A549 (cell line): ENCODE measurements around the gene PLEKHM2. TPM values are rescaled to one million over a fixed set of nuclear protein-coding genes. Genes with fewer than 3 reads are reported as not detected.
A peak's percentile ranks its signal among the peaks of the same experiment; 100 is the strongest.

ENCODE experiments used
- ATAC-seq, 2 experiments: fragments of 200-7000 bp in 1 of 2; fragments of >200 bp in 1 of 2; cut with Nextera tagmentation in 1 of 2; cut with Tn5 transposase in 1 of 2; 3 replicates each; pipeline versions ENCODE4 v1.8.0 to v1.9.1; 2018 to 2020; ENCODE audit warnings: mild to moderate bottlenecking in 1 of 2, moderate library complexity in 1 of 2
- CTCF ChIA-PET: fragments of 300-600 bp; sonication (Branson Sonifier 250); formaldehyde crosslinking; extraction: SDS; loops from one replicate; lab custom pipeline; 2021; ENCODE audit warnings: antibody characterized with exemption, inconsistent platforms; lab: Yijun Ruan, JAX
- POLR2A ChIA-PET: fragments of 350-600 bp; formaldehyde crosslinking; extraction: SDS; loops from one replicate; lab custom pipeline; 2021; ENCODE audit warnings: antibody characterized with exemption, inconsistent platforms; lab: Yijun Ruan, JAX
- DNase-seq, 2 experiments: peaks; one replicate each; pipeline versions ENCODE4 v3.0.0 to v3.0.0-alpha.2; 2011 to 2016; ENCODE audit warnings: low read depth in 1 of 2, low spot score in 1 of 2
- FAIRE-seq: peaks from 2 replicates; lab custom pipeline; 2011; peaks lifted over from hg19 to GRCh38; lab: Jason Lieb, UNC
- H3K27ac ChIP-seq, 2 experiments: fragments of >200 bp; sonication (Bioruptor Twin); formaldehyde crosslinking; 3 replicates each; pipeline ENCODE4 v1.5.1; 2016 to 2017
- H3K4me1 ChIP-seq: fragments of >200 bp; sonication (Bioruptor Twin); formaldehyde crosslinking; 3 replicates; pipeline ENCODE4 v1.6.1; 2016
- H3K4me2 ChIP-seq: fragments of >200 bp; sonication (Bioruptor Twin); formaldehyde crosslinking; 3 replicates; pipeline ENCODE4 v1.6.1; 2016
- H3K4me3 ChIP-seq: fragments of >200 bp; sonication (Bioruptor Twin); formaldehyde crosslinking; 3 replicates; pipeline ENCODE4 v1.5.1; 2016
- H3K9me3 ChIP-seq: fragments of >200 bp; sonication (Bioruptor Twin); formaldehyde crosslinking; 3 replicates; pipeline ENCODE4 v1.6.1; 2016
- BCL3 ChIP-seq: fragments of >200 bp; sonication (Bioruptor Twin); formaldehyde crosslinking; IDR thresholded peaks from 3 replicates; pipeline ENCODE4 v1.6.1; 2016
- BHLHE40 ChIP-seq: IDR thresholded peaks from 2 replicates; pipeline ENCODE4 v1.6.1; 2012; ENCODE audit warnings: low read depth, low read length, inconsistent platforms
- EHF ChIP-seq: fragments of 250-450 bp; sonication (Bioruptor Pico); IDR thresholded peaks from 2 replicates; pipeline ENCODE4 v1.5.0; 2020; ENCODE audit warnings: mild to moderate bottlenecking
- FOSB ChIP-seq: fragments of 250-450 bp; sonication (Bioruptor Pico); IDR thresholded peaks from 2 replicates; pipeline ENCODE4 v1.5.0; 2020; ENCODE audit warnings: mild to moderate bottlenecking, moderate library complexity
- GATA3 ChIP-seq: IDR thresholded peaks from 2 replicates; pipeline ENCODE4 v1.6.1; 2012; ENCODE audit warnings: borderline replicate concordance
- HDAC2 ChIP-seq: fragments of 200-600 bp; sonication (generic); IDR thresholded peaks from 2 replicates; pipeline ENCODE4 v1.6.1; 2016
- JUN ChIP-seq, 2 experiments: fragments of >200 bp; sonication (Bioruptor Twin); formaldehyde crosslinking; IDR thresholded peaks; 2 replicates in 1 of 2; 3 replicates in 1 of 2; pipeline ENCODE4 v1.6.1; 2016 to 2017
- JUNB ChIP-seq: fragments of >200 bp; sonication (Bioruptor Twin); formaldehyde crosslinking; IDR thresholded peaks from 2 replicates; pipeline ENCODE4 v1.6.1; 2016
- NPAS2 ChIP-seq: fragments of 250-450 bp; sonication (Bioruptor Pico); IDR thresholded peaks from 2 replicates; pipeline ENCODE4 v1.8.0; 2022; ENCODE audit warnings: mild to moderate bottlenecking, moderate library complexity, borderline replicate concordance
- PHF8 ChIP-seq: fragments of 200-600 bp; sonication (generic); IDR thresholded peaks from 2 replicates; pipeline ENCODE4 v1.6.1; 2016; ENCODE audit warnings: low read depth, mild to moderate bottlenecking, antibody characterized with exemption, moderate library complexity, borderline replicate concordance
- POLR2A ChIP-seq: IDR thresholded peaks from 2 replicates; pipeline ENCODE4 v1.6.1; 2012; ENCODE audit warnings: mild to moderate bottlenecking, low read length
- RAD21 ChIP-seq, 2 experiments: fragments of >200 bp in 1 of 2; sonication (Bioruptor Twin) in 1 of 2; formaldehyde crosslinking in 1 of 2; IDR thresholded peaks in 1 of 2; conservative IDR thresholded peaks in 1 of 2; 2 replicates in 1 of 2; 3 replicates in 1 of 2; pipeline ENCODE4 v1.6.1; 2012 to 2018; ENCODE audit warnings: inconsistent platforms in 1 of 2
- RFX5 ChIP-seq: fragments of 450-650 bp; IDR thresholded peaks from 2 replicates; pipeline ENCODE4 v1.7.1; 2014; ENCODE audit warnings: antibody characterized with exemption, mild to moderate bottlenecking, moderate library complexity
- RNF2 ChIP-seq: fragments of 200-600 bp; sonication (generic); IDR thresholded peaks from 2 replicates; pipeline ENCODE4 v1.6.1; 2016; ENCODE audit warnings: low read depth, mild to moderate bottlenecking, antibody characterized with exemption, moderate library complexity, borderline replicate concordance
- TFCP2L1 ChIP-seq: fragments of 250-450 bp; sonication (Bioruptor Pico); IDR thresholded peaks from 2 replicates; pipeline ENCODE4 v1.5.0; 2021; ENCODE audit warnings: mild to moderate bottlenecking
- TP53 ChIP-seq: fragments of 250-450 bp; sonication (Bioruptor Pico); IDR thresholded peaks from 2 replicates; pipeline ENCODE4 v1.5.0; 2021; ENCODE audit warnings: mild to moderate bottlenecking, moderate library complexity
- ZFP36 ChIP-seq: fragments of 450-650 bp; IDR thresholded peaks from 2 replicates; pipeline ENCODE4 v1.6.1; 2014; ENCODE audit warnings: borderline replicate concordance; ENCODE audit not compliant: partially characterized antibody
- ZNF302 ChIP-seq: fragments of 250-450 bp; sonication (Bioruptor Pico); IDR thresholded peaks from 2 replicates; pipeline ENCODE4 v1.9.0; 2021; ENCODE audit warnings: inconsistent platforms, mild to moderate bottlenecking, moderate library complexity
- ZSCAN20 ChIP-seq: fragments of 250-450 bp; sonication (Bioruptor Pico); IDR thresholded peaks from 2 replicates; pipeline ENCODE4 v1.8.0; 2022; ENCODE audit warnings: mild to moderate bottlenecking, moderate library complexity
- WGBS: methylation state at CpG from one replicate; pipeline ENCODE4 v1.1.6; 2017; ENCODE audit errors: missing lambda C conversion rate; 5-methylcytosine and 5-hydroxymethylcytosine counted together
- polyA plus RNA-seq, 4 experiments: library from polyadenylated mRNA; depleted of rRNA in 3 of 4; stranded (reverse); fragments of >200 nt; fragmentation: RNase III in 1 of 4; extraction: RNeasy Plus Mini Kit Qiagen cat#74134 plus additional on column Dnase treatment in 1 of 4; gene quantifications; 2 replicates in 3 of 4; 3 replicates in 1 of 4; pipeline ENCODE4 v1.2.3, GENCODE V29; 2011 to 2017
- TF ChIP-seq, protein P1 (sequence below): IDR thresholded peaks from 2 replicates; pipeline ENCODE4 v1.6.1; 2012; ENCODE audit warnings: low read depth, borderline replicate concordance
- TF ChIP-seq, protein P2 (sequence below): fragments of 150-350 bp; IDR thresholded peaks from 2 replicates; pipeline ENCODE4 v1.6.1; 2014; ENCODE audit warnings: low read depth, mild to moderate bottlenecking, low read length
- TF ChIP-seq, protein P3 (sequence below): IDR thresholded peaks from 2 replicates; pipeline ENCODE4 v1.6.1; 2012

Gene PLEKHM2
- polyA plus RNA-seq, 2 of the 4 experiments (the other 2 are of a cell fraction): 14.7 to 21.5 TPM

GRCh38 chr1:15758953-15759661, 75.0 kb downstream of the PLEKHM2 start:
- Histone ChIP-seq H3K9me3 (no peaks in the 10 kb centered on the region), H3K27ac (peak overlapping the region; percentile 94 to 99), H3K4me2 (peak overlapping the region; percentile 85), H3K4me1 (peaks cover 49% of the 10 kb centered on the region), H3K4me3 (peak overlapping the region; percentile 97)
- peak; percentile 36 to 58; a peak in 5 of 6 replicates for ATAC-seq
- POLR2A ChIA-PET: no interaction called here
- CTCF ChIA-PET: interaction anchor here (2.0 kb wide), 1 partner anchor 33 kb away, joined by 7 read pairs; no protein-coding TSS in a partner anchor
- WGBS: 18% methylated on average over 6 of the region's 58 CpGs
- TF ChIP-seq GATA3 (no peak), FOSB (CRISPR knock-in tag) (no peak), ZFP36 (no peak), ZNF302 (CRISPR knock-in tag) (no peak), BHLHE40 (no peak), PHF8 (peak; percentile 42; the same call in 1 of the 2 replicates), BCL3 (no peak), RAD21 (conservative IDR thresholded peaks at IDR 0.05 in 1 of 2, IDR thresholded peaks at IDR 0.05 in 1 of 2) (no peak), TP53 (CRISPR knock-in tag) (no peak), RNF2 (0 out of 2 replicates have a peak, but pooled peaks have one; percentile 34), JUNB (no peak), HDAC2 (no peak), RFX5 (no peak), TFCP2L1 (CRISPR knock-in tag) (no peak), ZSCAN20 (no peak), JUN (IDR thresholded peaks at IDR 0.05) (peak in 1 of 2 experiments; percentile 31; a peak in 1 of 5 replicates), NPAS2 (CRISPR knock-in tag) (no peak), POLR2A (no peak)
- TF ChIP-seq, protein P1, sequence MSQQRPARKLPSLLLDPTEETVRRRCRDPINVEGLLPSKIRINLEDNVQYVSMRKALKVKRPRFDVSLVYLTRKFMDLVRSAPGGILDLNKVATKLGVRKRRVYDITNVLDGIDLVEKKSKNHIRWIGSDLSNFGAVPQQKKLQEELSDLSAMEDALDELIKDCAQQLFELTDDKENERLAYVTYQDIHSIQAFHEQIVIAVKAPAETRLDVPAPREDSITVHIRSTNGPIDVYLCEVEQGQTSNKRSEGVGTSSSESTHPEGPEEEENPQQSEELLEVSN: no peak
- TF ChIP-seq, protein P2, sequence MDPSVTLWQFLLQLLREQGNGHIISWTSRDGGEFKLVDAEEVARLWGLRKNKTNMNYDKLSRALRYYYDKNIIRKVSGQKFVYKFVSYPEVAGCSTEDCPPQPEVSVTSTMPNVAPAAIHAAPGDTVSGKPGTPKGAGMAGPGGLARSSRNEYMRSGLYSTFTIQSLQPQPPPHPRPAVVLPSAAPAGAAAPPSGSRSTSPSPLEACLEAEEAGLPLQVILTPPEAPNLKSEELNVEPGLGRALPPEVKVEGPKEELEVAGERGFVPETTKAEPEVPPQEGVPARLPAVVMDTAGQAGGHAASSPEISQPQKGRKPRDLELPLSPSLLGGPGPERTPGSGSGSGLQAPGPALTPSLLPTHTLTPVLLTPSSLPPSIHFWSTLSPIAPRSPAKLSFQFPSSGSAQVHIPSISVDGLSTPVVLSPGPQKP: no peak
- TF ChIP-seq, protein P3, sequence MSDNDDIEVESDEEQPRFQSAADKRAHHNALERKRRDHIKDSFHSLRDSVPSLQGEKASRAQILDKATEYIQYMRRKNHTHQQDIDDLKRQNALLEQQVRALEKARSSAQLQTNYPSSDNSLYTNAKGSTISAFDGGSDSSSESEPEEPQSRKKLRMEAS: no peak
- DNase-seq: peak in 1 of 2 experiments; percentile 36
- no peak for FAIRE-seq

DNA sequence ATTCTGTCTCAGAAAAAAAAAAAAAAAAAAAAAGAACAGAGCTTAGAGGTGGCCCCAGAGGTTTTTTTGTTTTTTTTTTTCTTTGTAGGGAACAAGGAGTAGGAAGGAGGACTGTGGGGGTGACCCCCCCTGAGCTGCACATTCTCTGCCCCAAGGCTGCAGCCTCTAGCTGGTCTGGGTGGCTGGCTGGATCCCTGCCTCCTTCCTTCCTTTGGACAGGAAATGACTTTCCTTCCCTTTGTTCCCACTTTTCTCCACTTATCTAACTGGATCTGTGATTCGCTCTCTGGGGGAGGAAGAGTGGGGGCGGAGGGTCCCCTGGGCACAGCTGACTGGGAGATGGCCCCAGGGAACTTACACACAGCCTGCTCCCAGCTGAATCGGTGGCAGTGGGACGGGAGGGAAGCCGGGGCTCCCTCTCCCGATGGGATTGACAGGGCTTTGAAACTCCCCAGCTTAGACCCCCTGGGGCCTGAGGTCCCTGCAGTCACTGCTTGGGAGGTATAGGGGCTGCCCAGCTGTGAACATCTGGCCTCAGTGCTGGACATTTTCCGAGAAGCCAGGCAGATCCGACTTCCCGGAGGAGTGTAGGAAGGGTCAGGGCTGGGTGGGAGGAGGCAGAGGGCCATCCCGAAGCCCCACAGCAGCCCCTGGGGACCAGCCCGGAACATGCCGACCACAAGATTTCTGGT, 76.5 kb downstream of the PLEKHM2 start:
- Histone ChIP-seq H3K9me3 (no peaks in the 10 kb centered on the region), H3K27ac (peak overlapping the region; percentile 94 to 99), H3K4me3 (peak overlapping the region; percentile 97; the same call in 2 of the 3 replicates), H3K4me1 (peaks cover 52% of the 10 kb centered on the region), H3K4me2 (peak overlapping the region; percentile 85)
- POLR2A ChIA-PET: interaction anchor here (0.5 kb wide), 1 partner anchor 16 kb away, joined by 3 read pairs; no protein-coding TSS in a partner anchor
- ATAC-seq (no peak; a peak in 1 of 6 replicates), FAIRE-seq (no peak), DNase-seq (no peak)
- CTCF ChIA-PET: interaction anchor here (0.6 to 2.0 kb wide), 4 partner anchors 10 to 155 kb away, joined by 3 to 7 read pairs (median 4); no protein-coding TSS in a partner anchor
- WGBS: 44% methylated on average over 5 of the region's 12 CpGs
- no peak for TF ChIP-seq EHF (CRISPR knock-in tag)
